GM21576 (cell line): ENCODE results near the gene IFIT1.
"Not testable (repeated sequence)": the region's sequence is repeated elsewhere in the genome, so short reads cannot be mapped to it uniquely, and the experiment has no call there.

ENCODE experiments used
- ATAC-seq: cut with Tn5 transposase; IDR thresholded peaks from one replicate; pipeline ENCODE4 v1.9.1; 2021; ENCODE audit warnings: mild to moderate bottlenecking, moderate library complexity; ENCODE audit not compliant: unreplicated experiment

The IFIT1 gene

GRCh38 chr10:89363729-89364442 lies 28.5 kb upstream of the IFIT1 start:
- no peak for ATAC-seq

- ATAC-seq: no peak
Measured at GRCh38 chr10:89364531-89364930, 27.9 kb upstream of the IFIT1 start.

- ATAC-seq: peak; percentile 71
Measured at GRCh38 chr10:89367529-89367928, 24.9 kb upstream of the IFIT1 start.

GRCh38 chr10:89368129-89368528 lies 24.3 kb upstream of the IFIT1 start:
- ATAC-seq: no peak

GRCh38 chr10:89369156-89370105 lies 23.0 kb upstream of the IFIT1 start:
- no peak for ATAC-seq

GRCh38 chr10:89371079-89371478 lies 21.3 kb upstream of the IFIT1 start:
- no peak for ATAC-seq

- ATAC-seq: no peak
Measured at GRCh38 chr10:89371987-89372386, 20.4 kb upstream of the IFIT1 start.

- no peak for ATAC-seq
Measured at GRCh38 chr10:89373916-89374711, 18.3 kb upstream of the IFIT1 start.

- no peak for ATAC-seq
Measured at GRCh38 chr10:89374713-89375141, 17.7 kb upstream of the IFIT1 start.

GRCh38 chr10:89377705-89378637 lies 14.5 kb upstream of the IFIT1 start, which contains the start of gene IFIT1B:
Gene IFIT1B, plus strand, starts transcription at chr10:89378056. Its CDS starts 80 bp downstream, at chr10:89378136.
- ATAC-seq: no peak

- ATAC-seq: no peak
Measured at GRCh38 chr10:89379103-89379502, 13.3 kb upstream of the IFIT1 start.

- no peak for ATAC-seq
Measured at GRCh38 chr10:89382757-89383156, 9.7 kb upstream of the IFIT1 start.

- ATAC-seq: no peak
Measured at GRCh38 chr10:89384474-89385340, 7.7 kb upstream of the IFIT1 start.

- no peak for ATAC-seq
Measured at GRCh38 chr10:89388806-89389205, 3.6 kb upstream of the IFIT1 start.

GRCh38 chr10:89389254-89389653 lies 3.2 kb upstream of the IFIT1 start:
- ATAC-seq: no peak

GRCh38 chr10:89390476-89391225 lies 1.8 kb upstream of the IFIT1 start:
- ATAC-seq: no peak

GRCh38 chr10:89391226-89391576 lies 1.2 kb upstream of the IFIT1 start:
- ATAC-seq: not testable (repeated sequence)

GRCh38 chr10:89392974-89393373 lies 551 bp downstream of the IFIT1 start:
- peak; percentile 29 for ATAC-seq
